Measurements from ENCODE around the gene RAB11B. TPM values are rescaled to one million over a fixed set of nuclear protein-coding genes. Genes with fewer than 3 reads are reported as not detected.
"Not testable (repeated sequence)": the region's sequence is repeated elsewhere in the genome, so short reads cannot be mapped to it uniquely, and the experiment has no call there.

The RAB11B gene
- 180 and 191 TPM in 2 replicates for total RNA-seq
- long read RNA-seq, result 0 reads

DNA sequence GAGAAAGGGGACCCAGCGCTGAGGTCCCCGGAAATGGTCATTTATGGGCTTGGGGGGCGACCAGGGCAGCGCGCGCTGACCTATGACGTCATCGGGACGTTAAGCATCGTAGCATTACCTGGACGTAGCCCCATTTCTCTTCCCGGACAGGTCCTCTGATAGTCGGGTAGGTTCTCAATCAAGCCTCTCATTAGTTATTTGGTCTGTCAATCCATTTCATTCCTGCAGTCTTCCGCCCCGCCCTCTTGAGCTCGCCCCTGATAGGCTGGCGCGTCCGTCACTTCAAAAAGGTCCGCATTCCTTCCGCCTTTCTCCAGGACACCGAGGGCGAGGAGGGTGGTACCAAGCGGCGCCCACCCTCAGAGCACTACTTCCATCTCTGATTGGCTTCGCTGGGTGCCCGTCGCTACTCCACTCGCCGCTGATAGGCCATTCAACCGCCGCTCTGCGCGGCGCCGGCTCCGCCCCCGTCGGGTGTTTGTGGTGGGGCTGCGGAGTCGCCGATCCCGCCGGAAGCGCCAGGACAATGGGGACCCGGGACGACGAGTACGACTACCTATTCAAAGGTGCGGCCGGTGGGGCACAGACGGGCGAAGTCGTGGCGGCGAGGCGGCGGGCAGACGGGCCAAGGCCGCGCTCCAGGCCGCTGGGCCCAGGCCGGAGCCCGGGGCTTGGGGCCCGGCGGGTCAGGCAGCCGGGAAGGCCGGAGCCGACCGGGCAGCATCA, at the start of gene RAB11B:
RAB11B (plus strand) TSS at position 470 of the 726 bp plus-strand sequence; CDS start at position 527, 57 bp downstream.
- TF ChIP-seq, protein P1, sequence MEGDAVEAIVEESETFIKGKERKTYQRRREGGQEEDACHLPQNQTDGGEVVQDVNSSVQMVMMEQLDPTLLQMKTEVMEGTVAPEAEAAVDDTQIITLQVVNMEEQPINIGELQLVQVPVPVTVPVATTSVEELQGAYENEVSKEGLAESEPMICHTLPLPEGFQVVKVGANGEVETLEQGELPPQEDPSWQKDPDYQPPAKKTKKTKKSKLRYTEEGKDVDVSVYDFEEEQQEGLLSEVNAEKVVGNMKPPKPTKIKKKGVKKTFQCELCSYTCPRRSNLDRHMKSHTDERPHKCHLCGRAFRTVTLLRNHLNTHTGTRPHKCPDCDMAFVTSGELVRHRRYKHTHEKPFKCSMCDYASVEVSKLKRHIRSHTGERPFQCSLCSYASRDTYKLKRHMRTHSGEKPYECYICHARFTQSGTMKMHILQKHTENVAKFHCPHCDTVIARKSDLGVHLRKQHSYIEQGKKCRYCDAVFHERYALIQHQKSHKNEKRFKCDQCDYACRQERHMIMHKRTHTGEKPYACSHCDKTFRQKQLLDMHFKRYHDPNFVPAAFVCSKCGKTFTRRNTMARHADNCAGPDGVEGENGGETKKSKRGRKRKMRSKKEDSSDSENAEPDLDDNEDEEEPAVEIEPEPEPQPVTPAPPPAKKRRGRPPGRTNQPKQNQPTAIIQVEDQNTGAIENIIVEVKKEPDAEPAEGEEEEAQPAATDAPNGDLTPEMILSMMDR (IDR thresholded peaks at IDR 0.05; ENCODE audit: unreplicated experiment), result no peak

DNA sequence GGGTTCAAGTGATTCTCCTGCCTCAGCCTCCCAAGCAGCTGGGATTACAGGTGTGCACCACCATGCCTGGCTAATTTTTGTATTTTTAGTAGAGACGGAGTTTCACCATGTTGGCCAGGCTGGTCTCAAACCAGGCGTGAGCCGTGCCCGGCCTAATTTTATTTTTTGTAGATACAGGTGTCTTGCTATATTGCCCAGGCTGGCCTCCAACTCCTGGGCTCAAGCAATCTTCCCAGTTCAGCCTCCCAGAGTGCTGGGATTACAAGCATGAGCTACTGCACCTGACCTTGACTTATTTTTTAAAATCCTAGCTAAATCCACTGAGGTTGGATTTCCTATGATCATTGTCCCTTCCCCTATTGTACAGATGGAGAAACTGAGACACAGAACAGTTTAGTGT, 48.7 kb upstream of the RAB11B start:
- H3K4me3 Mint-ChIP-seq (ENCODE audit: low read depth); H3K36me3 Mint-ChIP-seq (ENCODE audit: insufficient read depth); H3K27ac Mint-ChIP-seq; H3K9me3 Mint-ChIP-seq (ENCODE audit: low read depth); DNase-seq (ENCODE audit: low spot score, unreplicated experiment); H3K4me1 Mint-ChIP-seq (ENCODE audit: low read depth): not testable (repeated sequence)
- H3K27me3 Mint-ChIP-seq, result peaks cover 58% of the 10 kb centered on the region

More for the DNA sequence above, at the start of gene RAB11B:
- peaks cover 4% of the 10 kb centered on the region for H3K9me3 Mint-ChIP-seq (ENCODE audit: low read depth)
- DNase-seq (ENCODE audit: low spot score, unreplicated experiment), result peak; percentile 96
- H3K27me3 Mint-ChIP-seq, result no peaks in the 10 kb centered on the region
- H3K4me1 Mint-ChIP-seq (ENCODE audit: low read depth), result peaks cover 37% of the 10 kb centered on the region
- H3K36me3 Mint-ChIP-seq (ENCODE audit: insufficient read depth), result peaks cover 6% of the 10 kb centered on the region
- peak within 1 kb of the TSS; percentile 91 for H3K4me3 Mint-ChIP-seq (ENCODE audit: low read depth)
- H3K27ac Mint-ChIP-seq, result peak within 1 kb of the TSS; percentile 99

DNA sequence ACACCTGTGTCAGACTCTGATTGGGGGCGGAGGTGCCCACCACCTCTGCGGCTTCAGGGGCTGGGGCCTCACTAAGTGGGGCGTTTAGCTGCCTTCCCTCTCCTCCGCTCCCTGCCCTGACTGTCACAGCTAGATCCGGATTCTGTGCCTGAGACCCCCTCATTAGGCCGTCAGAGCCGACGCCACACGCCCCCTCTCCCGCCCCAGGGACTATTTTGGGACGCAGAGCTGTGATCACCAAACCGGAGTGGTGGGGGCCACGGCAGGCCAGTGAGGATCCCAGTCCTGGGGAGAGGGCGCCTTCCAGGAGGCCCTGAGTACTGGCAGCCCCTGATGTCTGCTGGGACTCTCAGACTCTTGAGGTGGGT, 47.9 kb upstream of the RAB11B start:
- TF ChIP-seq, protein P1 (IDR thresholded peaks at IDR 0.05; ENCODE audit: unreplicated experiment), result no peak
- no peaks in the 10 kb centered on the region for H3K9me3 Mint-ChIP-seq (ENCODE audit: low read depth)
- no peak overlapping the region for H3K4me3 Mint-ChIP-seq (ENCODE audit: low read depth)
- no peak for DNase-seq (ENCODE audit: low spot score, unreplicated experiment)
- H3K27ac Mint-ChIP-seq, result no peak overlapping the region
- peaks cover 55% of the 10 kb centered on the region for H3K27me3 Mint-ChIP-seq
- no peaks in the 10 kb centered on the region for H3K4me1 Mint-ChIP-seq (ENCODE audit: low read depth)
- H3K36me3 Mint-ChIP-seq (ENCODE audit: insufficient read depth), result no peaks in the 10 kb centered on the region

DNA sequence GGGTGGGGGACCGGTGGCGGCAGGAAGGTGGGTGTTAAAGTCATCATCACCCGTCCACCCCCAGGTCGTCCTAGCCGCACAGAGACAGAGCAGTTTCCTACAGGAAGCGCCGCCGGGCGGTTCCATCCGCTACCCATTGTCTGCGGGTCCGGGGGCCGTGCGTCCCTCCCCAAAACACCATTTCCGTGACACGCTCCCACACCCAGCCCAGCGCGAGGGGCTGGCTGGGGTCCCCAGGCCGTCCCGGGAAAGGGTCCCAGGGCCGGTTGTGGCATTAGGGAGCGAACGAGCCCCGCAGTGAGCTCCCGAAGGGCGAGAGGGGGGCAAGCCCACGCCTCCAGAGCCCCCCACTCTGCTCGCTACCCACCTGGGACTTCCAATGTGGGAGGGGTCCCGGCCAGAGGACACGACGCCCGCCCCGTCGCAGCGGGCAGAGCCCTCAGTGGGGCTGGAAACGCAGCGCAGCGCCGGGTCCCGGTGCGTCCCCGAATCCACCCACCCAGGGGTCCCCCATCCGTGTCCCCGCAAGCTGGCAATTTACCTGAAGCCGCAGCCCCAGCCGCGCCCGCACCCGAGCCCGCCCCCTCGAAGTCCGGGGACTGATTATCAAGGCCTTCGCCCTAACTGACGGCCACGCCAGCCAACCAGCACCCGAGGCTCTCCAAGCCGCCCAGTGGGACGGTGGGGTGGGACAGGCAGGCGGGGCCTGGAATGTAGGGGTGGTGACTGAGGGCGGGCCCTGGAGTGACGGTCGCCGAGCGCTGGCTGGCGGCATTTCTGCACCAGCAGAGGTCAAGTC, 47.3 kb upstream of the RAB11B start, which contains the start of gene KANK3:
KANK3 (minus strand) TSS at position 579 of the 799 bp plus-strand sequence. CDS start 5,434 bp downstream, outside the sequence.
- no peak within 1 kb of the TSS for H3K27ac Mint-ChIP-seq
- no peaks in the 10 kb centered on the region for H3K4me1 Mint-ChIP-seq (ENCODE audit: low read depth)
- no peaks in the 10 kb centered on the region for H3K36me3 Mint-ChIP-seq (ENCODE audit: insufficient read depth)
- peak within 1 kb of the TSS; percentile 58 for H3K4me3 Mint-ChIP-seq (ENCODE audit: low read depth)
- DNase-seq (ENCODE audit: low spot score, unreplicated experiment), result peak; percentile 92
- H3K9me3 Mint-ChIP-seq (ENCODE audit: low read depth), result no peaks in the 10 kb centered on the region
- H3K27me3 Mint-ChIP-seq, result peaks cover 49% of the 10 kb centered on the region
- TF ChIP-seq, protein P1 (IDR thresholded peaks at IDR 0.05; ENCODE audit: unreplicated experiment), result no peak

DNA sequence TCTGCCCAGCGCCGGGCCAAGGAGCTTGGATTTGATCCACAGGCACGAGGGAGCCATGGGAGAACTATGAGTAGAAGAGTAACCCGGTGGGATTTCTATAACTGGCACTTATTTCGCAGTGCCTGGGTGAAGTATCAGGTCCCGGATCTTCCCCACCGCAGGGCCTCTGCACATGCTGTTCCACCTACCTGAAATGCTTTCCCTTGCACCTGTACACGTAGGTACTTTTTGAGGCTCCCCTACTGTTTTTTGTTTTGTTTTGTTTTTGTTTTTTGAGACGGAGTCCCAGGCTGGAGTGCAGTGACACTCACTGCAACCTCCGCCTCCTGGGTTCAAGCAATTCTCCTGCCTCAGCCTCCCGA, 46.7 kb upstream of the RAB11B start:
- DNase-seq (ENCODE audit: low spot score, unreplicated experiment), result no peak
- Mint-ChIP-seq H3K9me3 (ENCODE audit: low read depth) (no peaks in the 10 kb centered on the region), H3K36me3 (ENCODE audit: insufficient read depth) (no peaks in the 10 kb centered on the region), H3K27ac (no peak overlapping the region), H3K4me1 (ENCODE audit: low read depth) (no peaks in the 10 kb centered on the region), H3K4me3 (ENCODE audit: low read depth) (peak overlapping the region; percentile 58), H3K27me3 (peaks cover 45% of the 10 kb centered on the region)
- TF ChIP-seq, protein P1 (IDR thresholded peaks at IDR 0.05; ENCODE audit: unreplicated experiment), result no peak

DNA sequence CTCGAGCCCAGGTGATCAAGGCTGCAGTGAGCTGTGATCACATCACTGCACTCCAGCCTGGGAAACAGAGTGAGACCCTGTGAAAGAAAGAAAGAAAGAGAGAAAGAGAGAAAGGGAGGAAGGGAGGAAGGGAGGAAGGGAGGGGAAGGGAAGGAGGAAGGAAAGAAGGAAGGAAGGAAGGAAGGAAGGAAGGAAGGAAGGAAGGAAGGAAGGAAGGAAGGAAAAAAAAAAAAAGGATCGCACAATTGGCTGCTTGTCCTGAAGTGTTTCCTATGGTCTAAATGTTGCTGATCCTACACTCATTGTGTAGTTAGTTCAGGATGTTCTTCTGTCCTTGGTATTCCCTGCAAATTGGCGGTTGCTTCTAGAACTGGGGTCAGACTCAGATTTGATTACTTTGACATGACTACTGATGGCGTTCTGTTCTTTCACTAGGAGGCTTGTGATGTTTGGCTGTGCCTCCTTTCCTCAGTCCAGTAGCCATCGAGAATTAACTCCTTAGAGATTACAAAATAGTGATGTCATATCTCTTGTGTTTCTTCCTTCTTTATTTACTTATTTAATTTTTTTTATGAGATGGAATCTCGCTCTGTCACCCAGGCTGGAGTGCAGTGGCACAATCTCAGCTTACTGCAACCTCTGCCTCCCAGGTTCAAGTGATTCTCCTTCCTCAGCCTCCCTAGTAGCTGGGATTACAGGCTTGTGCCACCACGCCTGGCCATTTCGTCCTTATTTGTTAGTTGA, 40.4 kb upstream of the RAB11B start:
- not testable (repeated sequence) for H3K4me3 Mint-ChIP-seq (ENCODE audit: low read depth); H3K27ac Mint-ChIP-seq; H3K4me1 Mint-ChIP-seq (ENCODE audit: low read depth); H3K36me3 Mint-ChIP-seq (ENCODE audit: insufficient read depth); H3K9me3 Mint-ChIP-seq (ENCODE audit: low read depth); DNase-seq (ENCODE audit: low spot score, unreplicated experiment)
- H3K27me3 Mint-ChIP-seq, result peaks cover 10% of the 10 kb centered on the region

All from progenitor cell of endocrine pancreas (in vitro differentiated cells).